Progenitor cell of endocrine pancreas (in vitro differentiated cells): Measurements from ENCODE around the gene ROR2. TPM values are rescaled to one million over a fixed set of nuclear protein-coding genes. Genes with fewer than 3 reads are reported as not detected.

Experiments
- DNase-seq: peaks from one replicate; pipeline ENCODE4 v3.0.0; 2021; ENCODE audit warnings: low spot score; ENCODE audit not compliant: unreplicated experiment
- H3K27ac Mint-ChIP-seq: 2 replicates; pipeline ENCODE4 v1.8.0; 2021; ENCODE audit warnings: mild to moderate bottlenecking, moderate library complexity, mixed read lengths
- H3K27me3 Mint-ChIP-seq: 2 replicates; pipeline ENCODE4 v1.8.0; 2021; ENCODE audit warnings: mixed read lengths
- H3K36me3 Mint-ChIP-seq: 2 replicates; pipeline ENCODE4 v1.8.0; 2022; ENCODE audit warnings: mixed read lengths; ENCODE audit not compliant: insufficient read depth
- H3K4me1 Mint-ChIP-seq: 2 replicates; pipeline ENCODE4 v1.8.0; 2021; ENCODE audit warnings: low read depth, mixed read lengths
- H3K4me3 Mint-ChIP-seq: 2 replicates; pipeline ENCODE4 v1.8.0; 2021; ENCODE audit warnings: low read depth, mild to moderate bottlenecking, moderate library complexity, mixed read lengths
- H3K9me3 Mint-ChIP-seq: 2 replicates; pipeline ENCODE4 v1.8.0; 2021; ENCODE audit warnings: low read depth, mixed read lengths
- CTCF ChIP-seq: fragments of 200-600 bp; sonication (generic); IDR thresholded peaks from one replicate; pipeline ENCODE4 v1.5.0; 2021; ENCODE audit warnings: antibody characterized with exemption, mild to moderate bottlenecking; ENCODE audit not compliant: unreplicated experiment
- total RNA-seq: library from RNA; stranded (reverse); gene quantifications from 2 replicates; pipeline ENCODE4 v1.2.1, GENCODE V29; 2021

The ROR2 gene
- total RNA-seq, 1 donor from 2014 or later = 23.6 TPM

GRCh38 chr9:91755761-91756509 is 194.1 kb downstream of the ROR2 start:
- peaks cover 11% of the 10 kb centered on the region for H3K4me1 Mint-ChIP-seq
- H3K27me3 Mint-ChIP-seq = no peaks in the 10 kb centered on the region
- no peaks in the 10 kb centered on the region for H3K9me3 Mint-ChIP-seq
- H3K36me3 Mint-ChIP-seq = peaks cover 17% of the 10 kb centered on the region
- no peak overlapping the region for H3K27ac Mint-ChIP-seq
- no peak for TF ChIP-seq CTCF
- no peak for DNase-seq
- H3K4me3 Mint-ChIP-seq = no peak overlapping the region

- Mint-ChIP-seq H3K9me3 (no peaks in the 10 kb centered on the region), H3K27me3 (no peaks in the 10 kb centered on the region), H3K4me3 (no peak overlapping the region), H3K27ac (no peak overlapping the region), H3K4me1 (peaks cover 9% of the 10 kb centered on the region), H3K36me3 (peaks cover 15% of the 10 kb centered on the region)
- no peak for TF ChIP-seq CTCF
- no peak for DNase-seq
Measured at GRCh38 chr9:91753711-91754110, 196.3 kb downstream of the ROR2 start.

- no peaks in the 10 kb centered on the region for H3K9me3 Mint-ChIP-seq
- no peaks in the 10 kb centered on the region for H3K27me3 Mint-ChIP-seq
- no peak overlapping the region for H3K27ac Mint-ChIP-seq
- no peak for DNase-seq
- no peak overlapping the region for H3K4me3 Mint-ChIP-seq
- TF ChIP-seq CTCF = no peak
- peaks cover 11% of the 10 kb centered on the region for H3K36me3 Mint-ChIP-seq
- H3K4me1 Mint-ChIP-seq = peaks cover 10% of the 10 kb centered on the region
Measured at GRCh38 chr9:91751922-91752321, 198.1 kb downstream of the ROR2 start.

- H3K27me3 Mint-ChIP-seq = no peaks in the 10 kb centered on the region
- H3K4me1 Mint-ChIP-seq = peaks cover 10% of the 10 kb centered on the region
- TF ChIP-seq CTCF = no peak
- peaks cover 6% of the 10 kb centered on the region for H3K36me3 Mint-ChIP-seq
- no peaks in the 10 kb centered on the region for H3K9me3 Mint-ChIP-seq
- H3K4me3 Mint-ChIP-seq = no peak overlapping the region
- DNase-seq = no peak
- no peak overlapping the region for H3K27ac Mint-ChIP-seq
Measured at GRCh38 chr9:91750343-91750742, 199.7 kb downstream of the ROR2 start.

GRCh38 chr9:91746904-91747303 is 203.1 kb downstream of the ROR2 start:
- H3K27ac Mint-ChIP-seq = no peak overlapping the region
- H3K36me3 Mint-ChIP-seq = peaks cover 1% of the 10 kb centered on the region
- TF ChIP-seq CTCF = no peak
- DNase-seq = no peak
- peaks cover 10% of the 10 kb centered on the region for H3K4me1 Mint-ChIP-seq
- no peaks in the 10 kb centered on the region for H3K27me3 Mint-ChIP-seq
- H3K4me3 Mint-ChIP-seq = no peak overlapping the region
- no peaks in the 10 kb centered on the region for H3K9me3 Mint-ChIP-seq
